HCT116 (cell line): ENCODE data around the gene SPTLC3. TPM values are rescaled to one million over a fixed set of nuclear protein-coding genes. Genes with fewer than 3 reads are reported as not detected.

ENCODE experiments used
- ATAC-seq: fragments of 200-7000 bp; cut with Tn5 transposase; 2 replicates; pipeline ENCODE4 v1.9.1; 2020; ENCODE audit warnings: mild to moderate bottlenecking, moderate library complexity
- BruUV-seq: library from RNA; stranded (reverse); fragments of 400-500 nt; replicated peaks from 2 replicates; lab custom pipeline; 2021; lab: Mats Ljungman, UMichigan
- CTCF ChIA-PET: fragments of 300-600 bp; sonication (Branson Sonifier 250); formaldehyde crosslinking; loops from one replicate; lab custom pipeline; 2021; ENCODE audit warnings: antibody characterized with exemption; lab: Charles Lee
- POLR2A ChIA-PET: fragments of 300-600, 350-600 bp; sonication (Branson Sonifier 250); formaldehyde crosslinking; loops from one replicate; lab custom pipeline; 2021; ENCODE audit warnings: antibody characterized with exemption; lab: Charles Lee
- RAD21 ChIA-PET, 2 experiments: fragments of 300-600 bp; sonication (Branson Sonifier 250); formaldehyde crosslinking; loops; one replicate each; lab custom pipeline; 2023; ENCODE audit warnings: low total read pairs in 2 of 2; ENCODE audit not compliant: uncharacterized antibody in 2 of 2, unreplicated experiment in 2 of 2, low non-redundant PET in 1 of 2; lab: Charles Lee
- DNase-seq: peaks from one replicate; pipeline ENCODE4 v3.0.0-alpha.2; 2010; ENCODE audit warnings: low read depth, low spot score
- H2AFZ ChIP-seq: fragments of 200-600 bp; shearing (Covaris generic), sonication (generic); 2 replicates; pipeline ENCODE4 v1.6.1; 2017; ENCODE audit warnings: low read depth, mixed run types, mixed read lengths, antibody characterized with exemption, low read length; ENCODE audit not compliant: poor library complexity, severe bottlenecking
- H3K27ac ChIP-seq: 2 replicates; pipeline ENCODE4 v1.5.1; 2012; ENCODE audit warnings: low read depth, low read length
- H3K27me3 ChIP-seq: fragments of 200-600 bp; sonication (generic); 2 replicates; pipeline ENCODE4 v1.6.1; 2016; ENCODE audit warnings: mixed run types, low read length, mixed read lengths; ENCODE audit not compliant: insufficient read depth
- H3K36me3 ChIP-seq, 2 experiments: fragments of 200-500 bp in 1 of 2; fragments of 200-600 bp in 1 of 2; sonication (Bioruptor generic) in 1 of 2; sonication (generic) in 1 of 2; 2 replicates each; pipeline versions ENCODE4 v1.5.1 to v1.6.1; 2014 to 2016; ENCODE audit warnings: low read length in 2 of 2, inconsistent platforms in 1 of 2, mixed read lengths in 1 of 2, mixed run types in 1 of 2; ENCODE audit not compliant: insufficient read depth in 2 of 2, control insufficient read depth in 1 of 2
- H3K4me1 ChIP-seq, 2 experiments: fragments of 200-600 bp in 1 of 2; sonication (generic) in 1 of 2; 2 replicates each; pipeline versions ENCODE4 v1.5.1 to v1.6.1; 2012 to 2017; ENCODE audit warnings: low read length in 2 of 2, inconsistent platforms in 1 of 2, mild to moderate bottlenecking in 1 of 2, mixed read lengths in 1 of 2, mixed run types in 1 of 2, moderate library complexity in 1 of 2; ENCODE audit not compliant: insufficient read depth in 2 of 2, control insufficient read depth in 1 of 2
- H3K4me2 ChIP-seq: fragments of 200-600 bp; sonication (generic); 2 replicates; pipeline ENCODE4 v1.6.1; 2017; ENCODE audit warnings: mixed run types, low read length, mixed read lengths
- H3K4me3 ChIP-seq, 2 experiments: fragments of 200-600 bp in 1 of 2; sonication (generic) in 1 of 2; replicated peaks in 1 of 2; 2 replicates each; pipeline ENCODE4 v1.5.1; 2011 to 2016; ENCODE audit warnings: low read length in 2 of 2, control low read depth in 1 of 2, low read depth in 1 of 2, mild to moderate bottlenecking in 1 of 2, mixed read lengths in 1 of 2, mixed run types in 1 of 2
- H3K79me2 ChIP-seq: fragments of 200-600 bp; sonication (generic); 2 replicates; pipeline ENCODE4 v1.6.1; 2017; ENCODE audit warnings: mild to moderate bottlenecking, mixed run types, low read length, moderate library complexity, mixed read lengths; ENCODE audit not compliant: insufficient read depth
- H3K9ac ChIP-seq: fragments of 200-600 bp; sonication (generic); 2 replicates; pipeline ENCODE4 v1.6.1; 2016; ENCODE audit warnings: low read length, mixed read lengths
- H3K9me2 ChIP-seq: fragments of 200-600 bp; sonication (generic), shearing (Covaris generic); 2 replicates; pipeline ENCODE4 v1.6.1; 2017; ENCODE audit warnings: mixed run types, mild to moderate bottlenecking, moderate library complexity; ENCODE audit not compliant: insufficient read depth
- H3K9me3 ChIP-seq, 2 experiments: fragments of 200-500 bp in 1 of 2; fragments of 200-600 bp in 1 of 2; sonication (Bioruptor generic) in 1 of 2; sonication (generic) in 1 of 2; 2 replicates each; pipeline ENCODE4 v1.6.1; 2014 to 2017; ENCODE audit warnings: low read length in 2 of 2, mixed read lengths in 2 of 2, inconsistent platforms in 1 of 2, low read depth in 1 of 2, mild to moderate bottlenecking in 1 of 2, mixed run types in 1 of 2, moderate library complexity in 1 of 2; ENCODE audit not compliant: control insufficient read depth in 1 of 2, insufficient read depth in 1 of 2
- H4K20me1 ChIP-seq: fragments of 200-600 bp; sonication (generic), shearing (Covaris generic); 2 replicates; pipeline ENCODE4 v1.6.1; 2017; ENCODE audit warnings: mixed run types, mild to moderate bottlenecking, moderate library complexity; ENCODE audit not compliant: insufficient read depth
- CBX3 ChIP-seq: IDR thresholded peaks from 2 replicates; pipeline ENCODE4 v1.6.1; 2012; ENCODE audit warnings: low read depth
- CEBPB ChIP-seq: IDR thresholded peaks from 2 replicates; pipeline ENCODE4 v1.6.1; 2012; ENCODE audit warnings: low read depth
- EGR1 ChIP-seq: IDR thresholded peaks from 2 replicates; pipeline ENCODE4 v1.6.1; 2012; ENCODE audit warnings: low read depth
- ELF1 ChIP-seq: IDR thresholded peaks from 2 replicates; pipeline ENCODE4 v1.6.1; 2012; ENCODE audit warnings: low read depth, borderline replicate concordance
- EZH2 ChIP-seq: fragments of 200-600 bp; sonication (generic); IDR thresholded peaks from 2 replicates; pipeline ENCODE4 v1.6.1; 2017; ENCODE audit warnings: antibody characterized with exemption, mixed run types
- EZH2phosphoT487 ChIP-seq: fragments of 200-600 bp; IDR thresholded peaks from 2 replicates; pipeline ENCODE4 v1.6.1; 2018; ENCODE audit warnings: antibody characterized with exemption, borderline replicate concordance
- FOSL1 ChIP-seq: IDR thresholded peaks from 2 replicates; pipeline ENCODE4 v1.6.1; 2012; ENCODE audit warnings: low read depth
- JUND ChIP-seq: IDR thresholded peaks from 2 replicates; pipeline ENCODE4 v1.6.1; 2012
- POLR2AphosphoS5 ChIP-seq: IDR thresholded peaks from 2 replicates; pipeline ENCODE4 v1.6.1; 2011; ENCODE audit warnings: mild to moderate bottlenecking, low read depth, low read length, moderate library complexity
- RAD21 ChIP-seq: IDR thresholded peaks from 2 replicates; pipeline ENCODE4 v1.6.1; 2012; ENCODE audit warnings: low read depth, mild to moderate bottlenecking
- SIN3A ChIP-seq: IDR thresholded peaks from 2 replicates; pipeline ENCODE4 v1.6.1; 2012; ENCODE audit warnings: low read depth
- SP1 ChIP-seq: IDR thresholded peaks from 2 replicates; pipeline ENCODE4 v1.6.1; 2012; ENCODE audit warnings: low read depth
- TCF7L2 ChIP-seq: IDR thresholded peaks from 2 replicates; pipeline ENCODE4 v1.7.0; 2011; ENCODE audit warnings: borderline replicate concordance, inconsistent platforms; ENCODE audit not compliant: insufficient read depth, insufficient read length; ENCODE audit errors: extremely low read depth
- YY1 ChIP-seq: IDR thresholded peaks from 2 replicates; pipeline ENCODE4 v1.6.1; 2011; ENCODE audit warnings: low read length, low read depth, moderate library complexity, mild to moderate bottlenecking; ENCODE audit not compliant: insufficient replicate concordance; ENCODE audit errors: extremely low read depth
- ZFX ChIP-seq: fragments of 450-650 bp; IDR thresholded peaks from 2 replicates; pipeline ENCODE4 v1.6.1; 2017
- intact Hi-C: fragments of 100-400 bp; cut with micrococcal nuclease; formaldehyde crosslinking; loops from 2 replicates; pipeline ENCODE4 v1.10.0; 2022
- total RNA-seq: library from RNA; stranded (reverse); gene quantifications from one replicate; pipeline ENCODE4 v1.2.1, GENCODE V29; 2021; ENCODE audit not compliant: unreplicated experiment
- TF ChIP-seq, protein P1 (sequence below): IDR thresholded peaks from 2 replicates; pipeline ENCODE4 v1.6.1; 2012
- TF ChIP-seq, protein P2 (sequence below): IDR thresholded peaks from 2 replicates; pipeline ENCODE4 v1.6.1; 2011; ENCODE audit warnings: mild to moderate bottlenecking, low read length, moderate library complexity; ENCODE audit not compliant: insufficient replicate concordance; ENCODE audit errors: extremely low read depth
- TF ChIP-seq, protein P3 (sequence below): IDR thresholded peaks from 2 replicates; pipeline ENCODE4 v1.6.1; 2012

Gene SPTLC3
- total RNA-seq, 1 experiment from 2014 or later, result not detected

DNA sequence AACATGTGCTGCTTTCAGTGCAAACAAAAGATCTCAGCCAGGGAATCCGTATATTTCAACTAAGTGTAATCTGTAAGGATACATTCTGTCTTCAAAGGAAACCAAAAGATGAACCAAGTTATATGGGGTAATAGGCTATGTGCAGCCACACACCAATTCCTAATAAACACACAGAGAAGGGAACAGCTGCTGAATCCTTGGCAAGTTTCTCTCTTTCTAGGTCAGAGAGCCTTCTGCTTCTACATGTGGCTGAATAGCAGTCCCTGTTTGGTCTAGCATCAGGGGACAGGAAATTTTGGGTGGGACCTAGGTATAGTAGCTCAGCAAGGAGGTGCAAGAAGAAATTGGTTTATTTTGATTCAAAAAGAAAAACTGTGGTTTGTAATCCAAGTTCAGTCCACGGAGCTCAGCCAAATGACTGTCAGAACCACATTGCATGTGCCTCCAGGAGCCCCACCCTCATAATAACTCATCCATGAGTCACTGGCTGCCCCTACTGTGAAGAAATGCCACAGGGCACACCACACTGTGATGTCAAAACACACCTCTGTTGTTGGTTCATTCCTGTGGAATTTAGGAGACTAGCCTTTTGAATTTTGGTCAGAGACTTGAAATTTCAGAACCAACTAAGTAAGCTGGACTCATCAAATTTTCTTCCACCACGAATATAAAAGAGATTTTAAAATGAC lies 21.1 kb downstream of the SPTLC3 start:
- POLR2A ChIA-PET, result no interaction called here
- no peaks in the 10 kb centered on the region for H3K9me2 ChIP-seq
- no peak for TF ChIP-seq ZFX
- TF ChIP-seq, protein P1, sequence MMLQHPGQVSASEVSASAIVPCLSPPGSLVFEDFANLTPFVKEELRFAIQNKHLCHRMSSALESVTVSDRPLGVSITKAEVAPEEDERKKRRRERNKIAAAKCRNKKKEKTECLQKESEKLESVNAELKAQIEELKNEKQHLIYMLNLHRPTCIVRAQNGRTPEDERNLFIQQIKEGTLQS, result no peak
- TF ChIP-seq FOSL1, result peak; percentile 57
- TF ChIP-seq CBX3, result no peak
- TF ChIP-seq CEBPB, result 0 out of 2 replicates have a peak, but pooled peaks have one; percentile 38
- 0 out of 2 replicates have a peak, but pooled peaks have one; percentile 25 for TF ChIP-seq JUND
- ATAC-seq (peak; percentile 95), DNase-seq (peak; percentile 12)
- H3K4me2 ChIP-seq, result peak overlapping the region; percentile 54
- peaks cover 7 to 13% of the 10 kb centered on the region in 2 experiments; a peak in 3 of 4 replicates for H3K4me1 ChIP-seq
- no peaks in the 10 kb centered on the region; a peak in 1 of 4 replicates for H3K9me3 ChIP-seq
- no peak overlapping the region for H3K9ac ChIP-seq
- CTCF ChIA-PET, result no interaction called here
- no peak overlapping the region for H3K27ac ChIP-seq
- H3K27me3 ChIP-seq, result no peaks in the 10 kb centered on the region
- no TSS peak for BruUV-seq
- H3K79me2 ChIP-seq, result no peaks in the 10 kb centered on the region
- H4K20me1 ChIP-seq, result no peaks in the 10 kb centered on the region
- RAD21 ChIA-PET, result no interaction called here
- intact Hi-C loops, result no loop called here
- no peaks in the 10 kb centered on the region for H3K36me3 ChIP-seq
- no peak overlapping the region for H3K4me3 ChIP-seq
- no peak overlapping the region for H2AFZ ChIP-seq

GRCh38 chr20:13031751-13032150 lies 23.0 kb downstream of the SPTLC3 start:
- Histone ChIP-seq H4K20me1 (no peaks in the 10 kb centered on the region), H2AFZ (no peak overlapping the region), H3K9me2 (no peaks in the 10 kb centered on the region), H3K4me2 (no peak overlapping the region), H3K4me3 (no peak overlapping the region), H3K9me3 (no peaks in the 10 kb centered on the region), H3K36me3 (no peaks in the 10 kb centered on the region), H3K27me3 (no peaks in the 10 kb centered on the region), H3K79me2 (no peaks in the 10 kb centered on the region), H3K4me1 (peaks cover 7 to 13% of the 10 kb centered on the region in 2 experiments; a peak in 3 of 4 replicates), H3K9ac (no peak overlapping the region), H3K27ac (no peak overlapping the region)
- CTCF ChIA-PET, result no interaction called here
- no TSS peak for BruUV-seq
- RAD21 ChIA-PET, result no interaction called here
- no peak for ATAC-seq
- POLR2A ChIA-PET, result no interaction called here
- no peak for DNase-seq
- intact Hi-C loops, result no loop called here
- TF ChIP-seq EGR1 (no peak), YY1 (no peak), RAD21 (no peak), ELF1 (no peak), CBX3 (no peak), POLR2AphosphoS5 (no peak), SIN3A (no peak), ZFX (no peak), SP1 (no peak), TCF7L2 (no peak), CEBPB (no peak), EZH2phosphoT487 (no peak), EZH2 (no peak), FOSL1 (no peak)
- TF ChIP-seq, protein P2, sequence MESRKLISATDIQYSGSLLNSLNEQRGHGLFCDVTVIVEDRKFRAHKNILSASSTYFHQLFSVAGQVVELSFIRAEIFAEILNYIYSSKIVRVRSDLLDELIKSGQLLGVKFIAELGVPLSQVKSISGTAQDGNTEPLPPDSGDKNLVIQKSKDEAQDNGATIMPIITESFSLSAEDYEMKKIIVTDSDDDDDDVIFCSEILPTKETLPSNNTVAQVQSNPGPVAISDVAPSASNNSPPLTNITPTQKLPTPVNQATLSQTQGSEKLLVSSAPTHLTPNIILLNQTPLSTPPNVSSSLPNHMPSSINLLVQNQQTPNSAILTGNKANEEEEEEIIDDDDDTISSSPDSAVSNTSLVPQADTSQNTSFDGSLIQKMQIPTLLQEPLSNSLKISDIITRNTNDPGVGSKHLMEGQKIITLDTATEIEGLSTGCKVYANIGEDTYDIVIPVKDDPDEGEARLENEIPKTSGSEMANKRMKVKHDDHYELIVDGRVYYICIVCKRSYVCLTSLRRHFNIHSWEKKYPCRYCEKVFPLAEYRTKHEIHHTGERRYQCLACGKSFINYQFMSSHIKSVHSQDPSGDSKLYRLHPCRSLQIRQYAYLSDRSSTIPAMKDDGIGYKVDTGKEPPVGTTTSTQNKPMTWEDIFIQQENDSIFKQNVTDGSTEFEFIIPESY, result no peak
- TF ChIP-seq, protein P1, result no peak
- TF ChIP-seq, protein P3, sequence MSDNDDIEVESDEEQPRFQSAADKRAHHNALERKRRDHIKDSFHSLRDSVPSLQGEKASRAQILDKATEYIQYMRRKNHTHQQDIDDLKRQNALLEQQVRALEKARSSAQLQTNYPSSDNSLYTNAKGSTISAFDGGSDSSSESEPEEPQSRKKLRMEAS, result no peak
